ENCODE measurements around the gene RASA2. TPM values are rescaled to one million over a fixed set of nuclear protein-coding genes. Genes with fewer than 3 reads are reported as not detected.
A peak's percentile ranks its signal among the peaks of the same experiment; 100 is the strongest.

The RASA2 gene
- total and polyA plus RNA-seq, 2 of the 4 experiments (the other 2 are of a cell fraction), result 6.1 to 14.0 TPM

DNA sequence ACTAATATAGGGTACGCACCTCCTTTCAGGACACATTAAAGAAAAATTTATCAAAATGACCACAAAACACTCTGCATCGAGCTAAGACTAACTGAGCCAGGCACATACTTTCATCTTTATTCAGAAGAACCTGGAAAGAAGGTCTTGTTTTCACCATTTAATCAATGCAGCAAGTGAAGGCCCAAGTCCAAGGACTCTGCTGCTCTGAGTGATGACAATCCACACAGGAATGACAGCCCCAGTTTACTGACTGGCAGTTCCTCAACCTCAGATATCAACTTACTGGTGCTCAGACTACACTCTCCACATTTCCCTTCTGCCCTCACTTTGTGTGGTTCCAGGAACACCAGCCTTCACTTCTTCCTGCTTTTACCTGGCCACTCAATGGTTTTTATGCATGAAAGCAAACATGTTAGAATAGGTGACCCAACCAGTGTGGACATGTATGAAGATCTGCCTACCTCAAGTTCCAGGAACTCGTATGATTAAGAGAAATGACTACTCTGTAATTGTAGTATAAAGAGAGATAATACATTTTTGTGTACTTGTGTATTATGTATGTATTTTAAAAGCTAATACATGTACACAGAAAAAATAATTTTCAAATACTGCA, 29.1 kb upstream of the RASA2 start:
- Histone ChIP-seq H3K23ac (ENCODE audit: low read depth, low read length) (peak overlapping the region; percentile 36; the same call in 1 of the 2 replicates), H3K14ac (replicated peaks; ENCODE audit: low read depth, low read length) (peak overlapping the region; percentile 61), H3K9me3 (ENCODE audit: control insufficient read depth, insufficient read depth, low read length) (no peaks in the 10 kb centered on the region), H2AK5ac (ENCODE audit: low read depth, low read length) (peak overlapping the region; percentile 29; the same call in 1 of the 2 replicates), H2AK9ac (replicated peaks; ENCODE audit: low read depth, low read length, poor library complexity) (no peak overlapping the region), H3K4me2 (ENCODE audit: low read depth, low read length) (no peak overlapping the region; the same call in 1 of the 2 replicates), H3K56ac (ENCODE audit: extremely low read depth, insufficient read depth, low read length) (no peak overlapping the region), H2BK120ac (ENCODE audit: low read depth, low read length) (peak overlapping the region; percentile 85), H2BK20ac (ENCODE audit: low read depth, low read length) (peak overlapping the region; percentile 47), H4K5ac (ENCODE audit: low read depth, low read length) (peak overlapping the region; percentile 13; the same call in 1 of the 2 replicates), H3K4ac (ENCODE audit: low read depth, low read length) (peak overlapping the region; percentile 55), H3K18ac (ENCODE audit: low read depth, low read length) (peak overlapping the region; percentile 74; the same call in 1 of the 2 replicates), H3K27ac (ENCODE audit: insufficient read depth, low read length) (peak overlapping the region; percentile 19; the same call in 1 of the 2 replicates), H4K20me1 (ENCODE audit: insufficient read depth, low read length) (no peaks in the 10 kb centered on the region), H3K9me1 (ENCODE audit: insufficient read depth, low read length) (peaks cover 20% of the 10 kb centered on the region), H4K8ac (ENCODE audit: low read depth in 2 of 2, low read length in 2 of 2) (peak overlapping the region in 1 of 2 experiments; percentile 36; a peak in 3 of 4 replicates), H3K9ac (ENCODE audit: low read depth, low read length) (no peak overlapping the region), H3K27me3 (ENCODE audit: control insufficient read depth, insufficient read depth, low read length) (no peaks in the 10 kb centered on the region), H4K91ac (ENCODE audit: insufficient read depth, low read depth, low read length) (peak overlapping the region; percentile 48; the same call in 1 of the 2 replicates), H3K36me3 (ENCODE audit: control insufficient read depth, insufficient read depth, low read length) (no peaks in the 10 kb centered on the region), H2BK15ac (ENCODE audit: low read depth, low read length) (peak overlapping the region; percentile 51; the same call in 2 of the 3 replicates), H3K4me1 (ENCODE audit: control insufficient read depth, insufficient read depth, low read length) (peaks cover 19% of the 10 kb centered on the region), H2BK5ac (ENCODE audit: low read depth, low read length, poor library complexity, severe bottlenecking) (peak overlapping the region; percentile 87), H2AFZ (replicated peaks; ENCODE audit: low read length, poor library complexity) (peak overlapping the region; percentile 77), H3K4me3 (ENCODE audit: insufficient read depth, low read depth, low read length) (no peak overlapping the region), H3K79me1 (ENCODE audit: low read depth in 1 of 2, low read length in 2 of 2) (peaks cover 0 to 15% of the 10 kb centered on the region in 2 experiments; a peak in 2 of 4 replicates)
- TF ChIP-seq, protein P1, sequence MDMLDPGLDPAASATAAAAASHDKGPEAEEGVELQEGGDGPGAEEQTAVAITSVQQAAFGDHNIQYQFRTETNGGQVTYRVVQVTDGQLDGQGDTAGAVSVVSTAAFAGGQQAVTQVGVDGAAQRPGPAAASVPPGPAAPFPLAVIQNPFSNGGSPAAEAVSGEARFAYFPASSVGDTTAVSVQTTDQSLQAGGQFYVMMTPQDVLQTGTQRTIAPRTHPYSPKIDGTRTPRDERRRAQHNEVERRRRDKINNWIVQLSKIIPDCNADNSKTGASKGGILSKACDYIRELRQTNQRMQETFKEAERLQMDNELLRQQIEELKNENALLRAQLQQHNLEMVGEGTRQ (IDR thresholded peaks at IDR 0.05; ENCODE audit: low read depth, low read length), result no peak
- no peak for TF ChIP-seq RAD21 (IDR thresholded peaks at IDR 0.05; ENCODE audit: low read length)
- TF ChIP-seq RFX5 (IDR thresholded peaks at IDR 0.05; ENCODE audit: low read depth, low read length), result no peak
- TF ChIP-seq NFE2L2 (IDR thresholded peaks at IDR 0.05; ENCODE audit: low read depth, low read length), result no peak
- no peak for TF ChIP-seq CEBPB (IDR thresholded peaks at IDR 0.05; ENCODE audit: low read depth, low read length)
- no peak for TF ChIP-seq MXI1 (IDR thresholded peaks at IDR 0.05; ENCODE audit: borderline replicate concordance, low read depth, low read length)
- TF ChIP-seq, protein P2, sequence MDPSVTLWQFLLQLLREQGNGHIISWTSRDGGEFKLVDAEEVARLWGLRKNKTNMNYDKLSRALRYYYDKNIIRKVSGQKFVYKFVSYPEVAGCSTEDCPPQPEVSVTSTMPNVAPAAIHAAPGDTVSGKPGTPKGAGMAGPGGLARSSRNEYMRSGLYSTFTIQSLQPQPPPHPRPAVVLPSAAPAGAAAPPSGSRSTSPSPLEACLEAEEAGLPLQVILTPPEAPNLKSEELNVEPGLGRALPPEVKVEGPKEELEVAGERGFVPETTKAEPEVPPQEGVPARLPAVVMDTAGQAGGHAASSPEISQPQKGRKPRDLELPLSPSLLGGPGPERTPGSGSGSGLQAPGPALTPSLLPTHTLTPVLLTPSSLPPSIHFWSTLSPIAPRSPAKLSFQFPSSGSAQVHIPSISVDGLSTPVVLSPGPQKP (IDR thresholded peaks at IDR 0.05; ENCODE audit: borderline replicate concordance, low read depth, low read length), result no peak
- no peak for ATAC-seq (ENCODE audit: low read depth)
- DNase-seq, result peak; percentile 55
- 36% methylated on average over 2 of the region's 3 CpGs; no CpG with 5 or more reads in 1 of the 2 experiments for WGBS, 2 experiments (ENCODE audit: extremely low coverage in 2 of 2, insufficient read length in 1 of 2)
- dilution Hi-C loops (cut with HindIII; ENCODE audit: low sequenced_read_pairs, unreplicated experiment) (no loop called here), in situ Hi-C loops (cut with MboI; ENCODE audit: low sequenced_read_pairs) (loop anchor here (10.0 kb wide), 1 partner anchor 453 kb away; no protein-coding TSS in a partner anchor), intact Hi-C loops (cut with micrococcal nuclease) (no loop called here)
- BruUV-seq (replicated peaks), result no TSS peak
- ChIA-PET CTCF (interaction anchor here (0.7 to 5.1 kb wide), 3 partner anchors 103 to 154 kb away, joined by 3 to 41 read pairs (median 5); no protein-coding TSS in a partner anchor), POLR2A (ENCODE audit: unreplicated experiment) (no interaction called here)
